DMS79 (cell line): Measurements from ENCODE around the gene SLC4A1.

ENCODE experiments used
- DNase-seq: peaks from one replicate; lab custom pipeline; 2025; lab: John Stamatoyannopoulos, UW

Gene SLC4A1

GRCh38 chr17:44220213-44221083 is 47.5 kb downstream of the SLC4A1 start:
- no peak for DNase-seq

- DNase-seq, result peak; percentile 20
Observed at GRCh38 chr17:44219616-44220212, 48.2 kb downstream of the SLC4A1 start, which contains the start of gene UBTF. UBTF (minus strand) TSS chr17:44219675; CDS start chr17:44218229, 1,446 bp downstream.

- DNase-seq, result no peak
Observed at GRCh38 chr17:44219108-44219615, 48.8 kb downstream of the SLC4A1 start.

- peak; percentile 70 for DNase-seq
Observed at GRCh38 chr17:44218344-44219107, 49.4 kb downstream of the SLC4A1 start.

GRCh38 chr17:44217738-44218343 is 50.1 kb downstream of the SLC4A1 start:
- no peak for DNase-seq

GRCh38 chr17:44216694-44217093 is 51.2 kb downstream of the SLC4A1 start:
- DNase-seq, result no peak

- no peak for DNase-seq
Observed at GRCh38 chr17:44216173-44216572, 51.8 kb downstream of the SLC4A1 start.

GRCh38 chr17:44214896-44215295 is 53.0 kb downstream of the SLC4A1 start:
- DNase-seq, result no peak

GRCh38 chr17:44214230-44214494 is 53.8 kb downstream of the SLC4A1 start:
- DNase-seq, result no peak

- DNase-seq, result no peak
Observed at GRCh38 chr17:44213403-44214229, 54.3 kb downstream of the SLC4A1 start.

GRCh38 chr17:44212507-44213402 is 55.2 kb downstream of the SLC4A1 start:
- DNase-seq, result no peak

- no peak for DNase-seq
Observed at GRCh38 chr17:44211281-44212265, 56.4 kb downstream of the SLC4A1 start.

GRCh38 chr17:44210342-44211192 is 57.4 kb downstream of the SLC4A1 start:
- no peak for DNase-seq

GRCh38 chr17:44209786-44210341 is 58.1 kb downstream of the SLC4A1 start:
- DNase-seq, result no peak

- DNase-seq, result no peak
Observed at GRCh38 chr17:44207743-44208142, 60.2 kb downstream of the SLC4A1 start.

GRCh38 chr17:44207319-44207718 is 60.6 kb downstream of the SLC4A1 start:
- DNase-seq, result no peak

GRCh38 chr17:44206825-44207155 is 61.1 kb downstream of the SLC4A1 start:
- no peak for DNase-seq
